Thyroid gland (tissue), 4 donors: Measurements from ENCODE around the gene YRDC. TPM values are rescaled to one million over a fixed set of nuclear protein-coding genes. Genes with fewer than 3 reads are reported as not detected.
A peak's percentile ranks its signal among the peaks of the same experiment; 100 is the strongest.

ENCODE experiments used
- DNase-seq, 2 donors: peaks; one replicate each; pipeline ENCODE4 v3.0.0-alpha.2; 2019
- H3K27ac ChIP-seq, 3 donors: fragments of 200-600 bp; sonication (generic); 1 replicate in 2 of 3; 2 replicates in 1 of 3; pipeline ENCODE4 v1.5.1; 2016 to 2019; ENCODE audit warnings: mild to moderate bottlenecking in 1 of 3, moderate library complexity in 1 of 3
- H3K27me3 ChIP-seq: fragments of 200-600 bp; sonication (generic); one replicate; pipeline ENCODE4 v1.5.1; 2019
- H3K36me3 ChIP-seq, 2 donors: fragments of 200-600 bp; sonication (generic); one replicate each; pipeline ENCODE4 v1.5.1; 2016 to 2019
- H3K4me1 ChIP-seq, 2 donors: fragments of 200-600 bp; sonication (generic); one replicate each; pipeline ENCODE4 v1.5.1; 2017 to 2019
- H3K4me3 ChIP-seq, 3 donors: fragments of 200-600 bp; sonication (generic); replicated peaks in 1 of 3; 1 replicate in 2 of 3; 2 replicates in 1 of 3; pipeline ENCODE4 v1.5.1; 2016; ENCODE audit warnings: mild to moderate bottlenecking in 1 of 3
- H3K9me3 ChIP-seq: fragments of 200-600 bp; sonication (generic); one replicate; pipeline ENCODE4 v1.5.1; 2017
- POLR2A ChIP-seq, 2 donors: fragments of 450-650 bp; IDR thresholded peaks; one replicate each; pipeline ENCODE4 v1.6.1; 2017; ENCODE audit warnings: antibody characterized with exemption in 2 of 2, mild to moderate bottlenecking in 2 of 2, moderate library complexity in 1 of 2
- WGBS, 2 donors: methylation state at CpG; one replicate each; pipeline ENCODE4 v1.1.5; 2017; 5-methylcytosine and 5-hydroxymethylcytosine counted together
- intact Hi-C: fragments of 100-400 bp; cut with DNase I; formaldehyde crosslinking; loops from one replicate; pipeline ENCODE4 v1.15.1; 2023
- total RNA-seq, 4 donors: library from RNA; depleted of rRNA; stranded (reverse); fragments of >200 nt; gene quantifications; one replicate each; pipeline ENCODE4 v1.2.3, GENCODE V29; 2016
- TF ChIP-seq, protein P1 (sequence below), 6 experiments: fragments of 200-600 bp in 3 of 6; fragments of 450-650 bp in 3 of 6; sonication (generic) in 3 of 6; IDR thresholded peaks; one replicate each; pipeline ENCODE4 v1.5.1; 2016 to 2019; ENCODE audit warnings: antibody characterized with exemption in 6 of 6, mild to moderate bottlenecking in 2 of 6, inconsistent platforms in 1 of 6, moderate library complexity in 1 of 6

The YRDC gene
- total RNA-seq, 4 donors from 2014 or later: 7.1 to 15.6 (median 10.9) TPM

DNA sequence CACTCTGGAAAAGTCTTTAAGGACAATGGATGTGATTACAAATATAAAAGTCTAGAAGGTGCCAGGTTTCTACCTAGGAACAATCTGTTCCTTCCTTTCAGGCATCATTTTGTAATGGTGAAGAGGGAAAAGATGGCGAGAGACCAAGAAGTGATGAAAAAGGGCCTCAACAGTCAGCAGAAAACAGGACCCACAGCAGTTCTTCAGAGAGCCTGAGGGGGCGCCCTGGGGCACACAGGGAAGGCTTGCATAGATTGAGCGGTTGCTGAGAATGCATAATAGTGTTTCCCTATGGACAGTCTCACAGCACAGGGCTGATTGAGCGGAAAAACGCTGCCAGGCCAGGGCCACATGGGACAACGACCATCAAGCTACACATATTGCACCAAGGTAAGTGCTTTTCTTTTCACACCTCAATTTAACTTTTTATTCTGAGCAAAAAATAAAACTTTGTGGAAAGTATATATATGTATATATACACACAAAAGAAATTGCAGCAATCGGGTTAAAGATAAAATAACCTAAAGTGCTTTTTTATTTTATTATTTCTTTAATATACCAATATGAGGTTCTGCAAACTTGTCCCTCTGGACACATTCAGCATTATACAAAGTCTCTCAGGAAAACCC is 3.1 kb upstream of the YRDC start:
- Histone ChIP-seq H3K27me3 (no peaks in the 10 kb centered on the region), H3K27ac (no peak overlapping the region), H3K4me1 (peaks cover 13 to 17% of the 10 kb centered on the region in 2 donors), H3K4me3 (no peak overlapping the region), H3K36me3 (peaks cover 1 to 3% of the 10 kb centered on the region in 2 donors), H3K9me3 (no peaks in the 10 kb centered on the region)
- no peak for TF ChIP-seq POLR2A (IDR thresholded peaks at IDR 0.05)
- TF ChIP-seq, protein P1, sequence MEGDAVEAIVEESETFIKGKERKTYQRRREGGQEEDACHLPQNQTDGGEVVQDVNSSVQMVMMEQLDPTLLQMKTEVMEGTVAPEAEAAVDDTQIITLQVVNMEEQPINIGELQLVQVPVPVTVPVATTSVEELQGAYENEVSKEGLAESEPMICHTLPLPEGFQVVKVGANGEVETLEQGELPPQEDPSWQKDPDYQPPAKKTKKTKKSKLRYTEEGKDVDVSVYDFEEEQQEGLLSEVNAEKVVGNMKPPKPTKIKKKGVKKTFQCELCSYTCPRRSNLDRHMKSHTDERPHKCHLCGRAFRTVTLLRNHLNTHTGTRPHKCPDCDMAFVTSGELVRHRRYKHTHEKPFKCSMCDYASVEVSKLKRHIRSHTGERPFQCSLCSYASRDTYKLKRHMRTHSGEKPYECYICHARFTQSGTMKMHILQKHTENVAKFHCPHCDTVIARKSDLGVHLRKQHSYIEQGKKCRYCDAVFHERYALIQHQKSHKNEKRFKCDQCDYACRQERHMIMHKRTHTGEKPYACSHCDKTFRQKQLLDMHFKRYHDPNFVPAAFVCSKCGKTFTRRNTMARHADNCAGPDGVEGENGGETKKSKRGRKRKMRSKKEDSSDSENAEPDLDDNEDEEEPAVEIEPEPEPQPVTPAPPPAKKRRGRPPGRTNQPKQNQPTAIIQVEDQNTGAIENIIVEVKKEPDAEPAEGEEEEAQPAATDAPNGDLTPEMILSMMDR (IDR thresholded peaks at IDR 0.05): peak; percentile 43 to 80 (median 56)
- peak; percentile 50 to 62 for DNase-seq
- WGBS, 2 donors: 37 to 39% methylated on average over 7 of the region's 7 CpGs
- intact Hi-C loops: no loop called here

DNA sequence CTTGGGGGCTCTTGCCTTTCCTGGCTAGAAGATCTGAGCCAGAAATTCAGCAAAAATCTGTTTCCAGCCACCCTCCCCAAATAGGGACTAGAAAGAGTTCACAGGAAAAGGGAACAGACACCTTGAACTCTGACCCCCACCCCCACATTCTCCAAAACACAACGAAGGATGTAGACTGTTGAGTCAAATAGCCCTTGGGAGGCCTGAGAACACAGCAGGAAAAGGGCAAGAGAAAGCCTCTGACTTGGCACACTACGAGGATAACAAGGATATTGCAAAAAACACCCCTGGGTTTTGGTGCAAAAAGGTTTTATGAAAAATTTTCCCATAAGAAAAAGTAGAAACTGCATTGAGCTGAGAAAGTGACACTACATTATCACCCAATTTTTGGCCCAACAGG is 1.9 kb upstream of the YRDC start:
- no peak for TF ChIP-seq POLR2A (IDR thresholded peaks at IDR 0.05)
- TF ChIP-seq, protein P1 (IDR thresholded peaks at IDR 0.05): no peak
- peaks cover 13 to 17% of the 10 kb centered on the region in 2 donors for H3K4me1 ChIP-seq
- H3K27ac ChIP-seq: peak overlapping the region in 2 of 3 donors; percentile 47 to 97
- WGBS, 2 donors: 37 to 51% methylated on average over 2 of the region's 2 CpGs
- no peaks in the 10 kb centered on the region for H3K9me3 ChIP-seq
- DNase-seq: no peak
- no peak overlapping the region for H3K4me3 ChIP-seq
- H3K36me3 ChIP-seq: peaks cover 13 to 15% of the 10 kb centered on the region in 2 donors
- intact Hi-C loops: loop anchor here (5.0 to 10.0 kb wide), 3 partner anchors 52 to 215 kb away; partner anchors contain the start of genes CDCA8 and GNL2
- H3K27me3 ChIP-seq: no peaks in the 10 kb centered on the region

DNA sequence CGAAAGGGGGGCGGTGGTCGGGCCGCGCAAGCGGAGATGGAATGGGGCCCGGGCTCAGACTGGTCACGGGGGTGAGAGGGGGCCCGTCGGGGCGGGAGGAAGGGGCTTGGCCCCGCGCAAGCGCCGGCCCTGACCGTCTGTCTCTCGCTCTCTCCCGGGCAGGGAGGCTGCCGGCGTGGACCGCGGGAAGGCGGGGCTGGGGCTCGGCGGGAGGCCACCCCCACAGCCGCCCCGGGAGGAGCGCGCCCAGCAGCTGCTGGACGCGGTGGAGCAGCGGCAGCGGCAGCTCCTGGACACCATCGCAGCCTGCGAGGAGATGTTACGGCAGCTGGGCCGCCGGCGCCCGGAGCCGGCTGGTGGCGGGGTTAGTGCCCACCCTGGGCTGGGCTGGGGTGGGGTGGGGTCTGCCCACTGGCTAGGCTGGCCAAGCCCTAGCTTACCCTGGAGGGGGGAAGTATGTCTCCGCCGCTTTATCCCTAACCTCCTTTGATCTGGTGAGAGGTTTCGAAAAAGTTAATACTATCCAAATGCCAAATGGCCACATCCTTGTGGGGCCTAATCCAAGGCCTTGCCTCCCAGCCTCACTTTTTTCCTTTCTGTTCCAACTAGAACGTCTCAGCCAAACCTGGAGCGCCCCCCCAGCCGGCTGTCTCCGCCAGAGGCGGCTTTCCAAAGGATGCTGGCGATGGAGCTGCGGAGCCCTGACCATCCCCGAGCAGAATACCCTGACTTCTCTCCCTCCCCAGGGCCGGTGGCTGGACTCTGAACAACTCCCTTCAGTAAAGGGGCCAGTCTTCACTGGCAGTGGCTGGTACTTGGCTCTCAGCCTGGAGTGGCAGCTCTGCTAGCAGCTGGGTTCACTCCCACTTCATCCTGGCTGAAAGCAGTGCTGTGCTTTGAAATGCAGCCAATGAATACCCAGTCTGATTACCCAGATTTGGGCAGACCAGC is 636 bp upstream of the YRDC start:
- Histone ChIP-seq H3K4me1 (peaks cover 13 to 17% of the 10 kb centered on the region in 2 donors), H3K27ac (peak overlapping the region; percentile 80 to 97 (median 88)), H3K9me3 (no peaks in the 10 kb centered on the region), H3K36me3 (peaks cover 26 to 28% of the 10 kb centered on the region in 2 donors), H3K27me3 (no peaks in the 10 kb centered on the region), H3K4me3 (peak overlapping the region; percentile 60 to 86 (median 84))
- TF ChIP-seq, protein P1 (IDR thresholded peaks at IDR 0.05): no peak
- TF ChIP-seq POLR2A (IDR thresholded peaks at IDR 0.05): peak in 1 of 2 donors; percentile 22
- WGBS, 2 donors: 0% methylated on average over 8 to 25 of the region's 54 CpGs
- peak; percentile 83 to 85 for DNase-seq
- intact Hi-C loops: loop anchor here (5.0 to 10.0 kb wide), 3 partner anchors 54 to 214 kb away; partner anchors contain the start of genes CDCA8 and GNL2

DNA sequence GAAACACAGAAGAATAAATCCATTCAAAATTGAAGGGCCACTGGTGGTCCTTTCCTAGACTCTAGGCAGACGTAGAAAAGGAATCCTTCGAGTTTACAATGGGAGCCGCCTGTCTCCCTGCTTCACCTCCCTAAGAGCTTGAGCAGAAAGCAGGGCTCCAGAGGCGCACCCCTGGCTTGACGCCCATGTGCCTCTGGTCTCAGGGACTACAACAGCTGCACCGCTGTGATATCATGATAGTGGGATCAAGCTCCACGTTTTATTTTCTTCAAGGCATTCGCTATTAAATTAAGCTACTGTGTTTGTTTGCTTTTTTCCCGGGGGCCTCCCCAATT is 821 bp downstream of the YRDC start:
- intact Hi-C loops: loop anchor here (5.0 to 10.0 kb wide), 3 partner anchors 55 to 212 kb away; partner anchors contain the start of genes CDCA8 and GNL2
- no peak for TF ChIP-seq POLR2A (IDR thresholded peaks at IDR 0.05)
- TF ChIP-seq, protein P1 (IDR thresholded peaks at IDR 0.05): no peak
- WGBS, 2 donors: 11 to 15% methylated on average over 9 of the region's 9 CpGs

More for the DNA sequence above, 821 bp downstream of the YRDC start:
- H3K27ac ChIP-seq: peak overlapping the region in 2 of 3 donors; percentile 48 to 97
- no peaks in the 10 kb centered on the region for H3K27me3 ChIP-seq
- peak overlapping the region; percentile 84 to 86 (median 85) for H3K4me3 ChIP-seq
- H3K36me3 ChIP-seq: peaks cover 37 to 41% of the 10 kb centered on the region in 2 donors
- peaks cover 13 to 17% of the 10 kb centered on the region in 2 donors for H3K4me1 ChIP-seq
- DNase-seq: no peak
- no peaks in the 10 kb centered on the region for H3K9me3 ChIP-seq
